Mesendoderm (in vitro differentiated cells): ENCODE measurements around the gene SSX4B. TPM values are rescaled to one million over a fixed set of nuclear protein-coding genes. Genes with fewer than 3 reads are reported as not detected.
"Not testable (repeated sequence)": the region's sequence is repeated elsewhere in the genome, so short reads cannot be mapped to it uniquely, and the experiment has no call there.

Experiments used
- DNase-seq: peaks from one replicate; pipeline ENCODE4 v3.0.0; 2013
- H2AK5ac ChIP-seq: 2 replicates; pipeline ENCODE4 v1.6.1; 2013; ENCODE audit warnings: low read length, inconsistent platforms
- H2BK120ac ChIP-seq: 2 replicates; pipeline ENCODE4 v1.6.1; 2013; ENCODE audit warnings: low read depth, mild to moderate bottlenecking, low read length, moderate library complexity, mixed read lengths
- H2BK15ac ChIP-seq: replicated peaks from 2 replicates; pipeline ENCODE4 v1.6.1; 2013; ENCODE audit warnings: low read depth, mild to moderate bottlenecking, moderate library complexity
- H2BK5ac ChIP-seq: 2 replicates; pipeline ENCODE4 v1.6.1; 2013; ENCODE audit warnings: low read length, inconsistent platforms
- H3K18ac ChIP-seq: 2 replicates; pipeline ENCODE4 v1.6.1; 2013; ENCODE audit warnings: mild to moderate bottlenecking, low read length, mixed read lengths
- H3K23ac ChIP-seq: one replicate; pipeline ENCODE4 v1.6.1; 2013; ENCODE audit warnings: low read length
- H3K27ac ChIP-seq: 2 replicates; pipeline ENCODE4 v1.5.1; 2013; ENCODE audit warnings: low read depth, mild to moderate bottlenecking, inconsistent platforms, low read length, moderate library complexity
- H3K27me3 ChIP-seq: 2 replicates; pipeline ENCODE4 v1.6.1; 2013; ENCODE audit warnings: low read length, control low read depth, mild to moderate bottlenecking, inconsistent platforms; ENCODE audit not compliant: insufficient read depth, poor library complexity
- H3K36me3 ChIP-seq: 2 replicates; pipeline ENCODE4 v1.6.1; 2013; ENCODE audit warnings: low read length, inconsistent platforms; ENCODE audit not compliant: control insufficient read depth, insufficient read depth
- H3K4ac ChIP-seq: one replicate; pipeline ENCODE4 v1.6.1; 2013; ENCODE audit warnings: low read depth, mild to moderate bottlenecking, low read length, moderate library complexity
- H3K4me1 ChIP-seq: 2 replicates; pipeline ENCODE4 v1.6.1; 2013; ENCODE audit warnings: low read depth, low read length, inconsistent platforms; ENCODE audit not compliant: control insufficient read depth
- H3K4me2 ChIP-seq: 2 replicates; pipeline ENCODE4 v1.6.1; 2013; ENCODE audit warnings: low read length
- H3K4me3 ChIP-seq: 2 replicates; pipeline ENCODE4 v1.5.1; 2013; ENCODE audit warnings: mild to moderate bottlenecking, low read length
- H3K56ac ChIP-seq: one replicate; pipeline ENCODE4 v1.6.1; 2013; ENCODE audit warnings: low read length
- H3K79me1 ChIP-seq: 2 replicates; pipeline ENCODE4 v1.6.1; 2013; ENCODE audit warnings: low read length, inconsistent platforms
- H3K79me2 ChIP-seq: 2 replicates; pipeline ENCODE4 v1.6.1; 2013; ENCODE audit warnings: mild to moderate bottlenecking, low read length; ENCODE audit not compliant: control insufficient read depth, insufficient read depth
- H3K9ac ChIP-seq: 2 replicates; pipeline ENCODE4 v1.6.1; 2013; ENCODE audit warnings: low read length, inconsistent platforms
- H4K5ac ChIP-seq: one replicate; pipeline ENCODE4 v1.6.1; 2013; ENCODE audit warnings: low read length
- H4K8ac ChIP-seq: one replicate; pipeline ENCODE4 v1.6.1; 2013; ENCODE audit warnings: low read depth, mild to moderate bottlenecking, control low read depth, low read length, moderate library complexity
- WGBS: extraction: QIAGEN DNeasy Blood & Tissue Kit; methylation state at CpG from one replicate; pipeline ENCODE4 v1.1.7; 2013; ENCODE audit warnings: low lambda C conversion rate, missing lambda C conversion rate; ENCODE audit not compliant: insufficient coverage; ENCODE audit errors: extremely low coverage; 5-methylcytosine and 5-hydroxymethylcytosine counted together
- polyA plus RNA-seq, 2 experiments: library from polyadenylated mRNA; stranded (reverse); fragments of 200-250 nt; gene quantifications; one replicate each; pipeline ENCODE4 v1.2.3, GENCODE V29; 2013

Gene SSX4B, protein sequence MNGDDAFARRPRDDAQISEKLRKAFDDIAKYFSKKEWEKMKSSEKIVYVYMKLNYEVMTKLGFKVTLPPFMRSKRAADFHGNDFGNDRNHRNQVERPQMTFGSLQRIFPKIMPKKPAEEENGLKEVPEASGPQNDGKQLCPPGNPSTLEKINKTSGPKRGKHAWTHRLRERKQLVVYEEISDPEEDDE
- polyA plus RNA-seq (2013, experiment 1 of 2), result 0.35 TPM
- polyA plus RNA-seq (2013, experiment 2 of 2), result not detected

DNA sequence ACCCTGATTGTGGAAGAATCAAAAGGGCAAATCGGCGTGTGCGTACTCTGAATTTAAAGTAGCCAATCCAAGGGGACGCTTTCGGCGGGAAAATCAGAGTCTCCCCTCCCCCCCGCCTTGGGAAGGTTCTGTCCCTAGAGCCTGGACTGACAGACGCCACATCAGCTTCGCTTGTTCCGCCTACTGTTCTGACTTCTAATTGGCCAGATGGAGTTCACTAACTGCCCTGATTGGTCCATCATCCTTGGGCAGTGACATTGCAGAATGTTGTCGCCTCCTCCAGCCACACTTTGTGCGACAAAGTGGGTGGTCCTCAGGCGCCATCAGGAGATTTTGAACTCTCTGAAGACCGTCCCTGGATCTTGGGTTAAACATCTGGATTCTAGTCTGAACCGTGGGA lies at the start of gene SSX4B:
Gene SSX4B (minus strand): TSS at position 101 of the 400 bp plus-strand sequence. CDS start 588 bp downstream, outside the sequence.
- not testable (repeated sequence) for H4K5ac ChIP-seq, H3K79me2 ChIP-seq, H3K9ac ChIP-seq, H3K4ac ChIP-seq, H2BK120ac ChIP-seq, H2AK5ac ChIP-seq, H3K23ac ChIP-seq, H3K36me3 ChIP-seq, H4K8ac ChIP-seq, H2BK15ac ChIP-seq, H3K4me3 ChIP-seq, H3K18ac ChIP-seq, H3K27me3 ChIP-seq, H3K4me1 ChIP-seq, H3K4me2 ChIP-seq, DNase-seq, H2BK5ac ChIP-seq, H3K27ac ChIP-seq, H3K79me1 ChIP-seq, H3K56ac ChIP-seq
- WGBS, result no CpG with 5 or more reads among the region's 15 CpGs

DNA sequence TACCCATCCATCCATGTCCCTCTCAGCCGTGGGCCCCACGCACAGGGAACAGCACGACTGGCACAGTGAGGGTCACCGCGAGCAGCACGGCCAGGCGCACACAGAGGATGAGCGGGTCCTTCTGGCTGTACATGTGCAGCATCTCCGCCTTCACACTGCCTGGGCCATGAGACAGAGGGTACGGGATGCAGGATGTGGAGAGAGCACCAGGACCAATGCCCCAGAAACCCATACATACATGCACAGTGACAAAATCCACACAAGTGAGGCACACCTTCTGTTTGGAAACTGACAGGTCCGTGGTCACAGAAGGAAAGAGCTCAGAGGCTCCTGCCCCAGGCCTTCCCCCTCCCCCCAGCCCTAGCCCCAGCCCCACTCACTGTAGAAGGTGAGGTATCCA lies 48.8 kb upstream of the SSX4B start:
- no peak for DNase-seq
- no peak overlapping the region for H3K4me3 ChIP-seq
- H2BK5ac ChIP-seq, result no peak overlapping the region
- no peak overlapping the region for H3K4ac ChIP-seq
- WGBS, result no CpG with 5 or more reads among the region's 11 CpGs
- H3K36me3 ChIP-seq, result no peaks in the 10 kb centered on the region
- no peak overlapping the region for H3K9ac ChIP-seq
- no peaks in the 10 kb centered on the region for H3K79me1 ChIP-seq
- H3K4me1 ChIP-seq, result no peaks in the 10 kb centered on the region
- H3K4me2 ChIP-seq, result no peak overlapping the region
- no peak overlapping the region for H3K56ac ChIP-seq
- H3K79me2 ChIP-seq, result peaks cover 4% of the 10 kb centered on the region
- no peak overlapping the region for H4K5ac ChIP-seq
- no peak overlapping the region for H3K23ac ChIP-seq
- H2BK120ac ChIP-seq, result no peak overlapping the region
- H4K8ac ChIP-seq, result no peak overlapping the region
- no peak overlapping the region for H3K18ac ChIP-seq
- H2BK15ac ChIP-seq, result no peak overlapping the region
- H3K27me3 ChIP-seq, result no peaks in the 10 kb centered on the region
- H3K27ac ChIP-seq, result no peak overlapping the region
- H2AK5ac ChIP-seq, result no peak overlapping the region

GRCh38 chrX:48460031-48460430 lies 48.3 kb upstream of the SSX4B start:
- Histone ChIP-seq H3K4ac (no peak overlapping the region), H3K56ac (no peak overlapping the region), H3K36me3 (no peaks in the 10 kb centered on the region), H4K8ac (no peak overlapping the region), H3K27ac (no peak overlapping the region), H4K5ac (no peak overlapping the region), H2BK120ac (no peak overlapping the region), H2BK5ac (no peak overlapping the region), H3K27me3 (no peaks in the 10 kb centered on the region), H2AK5ac (no peak overlapping the region), H3K4me1 (no peaks in the 10 kb centered on the region), H2BK15ac (no peak overlapping the region), H3K18ac (no peak overlapping the region), H3K4me2 (no peak overlapping the region), H3K79me1 (no peaks in the 10 kb centered on the region), H3K9ac (no peak overlapping the region), H3K79me2 (no peaks in the 10 kb centered on the region), H3K23ac (no peak overlapping the region), H3K4me3 (no peak overlapping the region)
- no CpG with 5 or more reads among the region's 3 CpGs for WGBS
- DNase-seq, result no peak

DNA sequence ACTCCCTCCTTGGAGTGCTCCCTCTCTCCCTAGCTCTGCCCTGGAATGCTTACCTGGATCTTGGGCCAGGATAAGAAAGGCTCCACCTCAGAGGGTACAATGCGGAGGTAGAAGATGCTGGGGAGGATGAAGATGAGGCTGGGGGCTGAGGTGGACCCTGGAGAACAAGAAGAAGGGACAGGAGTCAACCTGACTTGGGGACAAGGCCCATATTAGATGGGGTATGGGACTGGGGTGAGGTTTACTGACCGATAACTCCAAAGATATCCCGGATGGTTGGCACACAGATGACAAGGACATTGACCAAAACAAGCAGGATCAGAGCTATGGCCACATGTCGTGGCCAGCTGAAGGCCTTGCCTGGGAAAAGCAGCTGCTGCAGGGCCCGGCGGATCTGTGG lies 47.7 kb upstream of the SSX4B start:
- no peaks in the 10 kb centered on the region for H3K27me3 ChIP-seq
- H3K27ac ChIP-seq, result no peak overlapping the region
- DNase-seq, result no peak

DNA sequence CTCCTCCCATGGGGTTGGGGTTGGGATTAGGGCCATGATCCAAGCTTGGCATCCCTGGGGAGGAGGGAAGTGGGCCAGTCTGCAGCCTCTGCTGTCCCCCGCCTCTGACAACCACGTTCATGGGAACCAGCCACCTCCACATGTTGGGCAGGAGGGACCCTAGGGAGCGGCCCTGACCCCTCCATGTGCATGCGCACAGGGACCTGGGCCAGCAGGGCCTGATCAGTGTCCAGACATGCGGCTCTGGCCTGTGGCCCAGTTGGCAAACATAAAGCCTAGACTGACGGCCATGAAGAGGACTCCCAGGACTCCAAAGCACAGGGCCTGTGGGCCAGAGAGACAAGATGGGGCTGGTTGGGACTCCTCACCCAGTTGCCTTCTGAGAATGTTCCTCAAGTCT lies 47.0 kb upstream of the SSX4B start:
- H3K36me3 ChIP-seq, result no peaks in the 10 kb centered on the region
- H3K4me3 ChIP-seq, result no peak overlapping the region
- no peak overlapping the region for H3K56ac ChIP-seq
- no peaks in the 10 kb centered on the region for H3K79me1 ChIP-seq
- H2BK120ac ChIP-seq, result no peak overlapping the region
- H2BK15ac ChIP-seq, result no peak overlapping the region
- no peak overlapping the region for H3K4ac ChIP-seq
- no peak overlapping the region for H3K4me2 ChIP-seq
- no peaks in the 10 kb centered on the region for H3K27me3 ChIP-seq
- H3K9ac ChIP-seq, result no peak overlapping the region
- no peak overlapping the region for H4K8ac ChIP-seq
- no peak overlapping the region for H3K18ac ChIP-seq
- H3K4me1 ChIP-seq, result no peaks in the 10 kb centered on the region
- no peak overlapping the region for H2BK5ac ChIP-seq
- H3K27ac ChIP-seq, result no peak overlapping the region
- no peak for DNase-seq
- no peak overlapping the region for H4K5ac ChIP-seq
- H3K79me2 ChIP-seq, result no peaks in the 10 kb centered on the region
- no CpG with 5 or more reads among the region's 6 CpGs for WGBS
- no peak overlapping the region for H2AK5ac ChIP-seq
- H3K23ac ChIP-seq, result no peak overlapping the region

More for the DNA sequence above, 47.7 kb upstream of the SSX4B start:
- no peak overlapping the region for H2BK5ac ChIP-seq
- H3K9ac ChIP-seq, result no peak overlapping the region
- no peak overlapping the region for H3K23ac ChIP-seq
- no peak overlapping the region for H3K4me2 ChIP-seq
- H3K4me3 ChIP-seq, result no peak overlapping the region
- no peaks in the 10 kb centered on the region for H3K79me1 ChIP-seq
- H2AK5ac ChIP-seq, result no peak overlapping the region
- no peak overlapping the region for H2BK15ac ChIP-seq
- no peak overlapping the region for H2BK120ac ChIP-seq
- no peak overlapping the region for H4K8ac ChIP-seq
- no peak overlapping the region for H3K56ac ChIP-seq
- H3K18ac ChIP-seq, result no peak overlapping the region
- no peaks in the 10 kb centered on the region for H3K36me3 ChIP-seq
- H3K4me1 ChIP-seq, result no peaks in the 10 kb centered on the region
- no peak overlapping the region for H4K5ac ChIP-seq
- no peak overlapping the region for H3K4ac ChIP-seq
- H3K79me2 ChIP-seq, result no peaks in the 10 kb centered on the region
- WGBS, result no CpG with 5 or more reads among the region's 6 CpGs
